IPS DF 19.7 (cell line): ENCODE data around the gene SLC19A3.
"Not testable (repeated sequence)": the region's sequence is repeated elsewhere in the genome, so short reads cannot be mapped to it uniquely, and the experiment has no call there.

Source experiments
- DNase-seq: peaks from one replicate; pipeline ENCODE4 v3.0.0-alpha.2; 2013; ENCODE audit warnings: low read depth, low spot score

Gene SLC19A3

DNA sequence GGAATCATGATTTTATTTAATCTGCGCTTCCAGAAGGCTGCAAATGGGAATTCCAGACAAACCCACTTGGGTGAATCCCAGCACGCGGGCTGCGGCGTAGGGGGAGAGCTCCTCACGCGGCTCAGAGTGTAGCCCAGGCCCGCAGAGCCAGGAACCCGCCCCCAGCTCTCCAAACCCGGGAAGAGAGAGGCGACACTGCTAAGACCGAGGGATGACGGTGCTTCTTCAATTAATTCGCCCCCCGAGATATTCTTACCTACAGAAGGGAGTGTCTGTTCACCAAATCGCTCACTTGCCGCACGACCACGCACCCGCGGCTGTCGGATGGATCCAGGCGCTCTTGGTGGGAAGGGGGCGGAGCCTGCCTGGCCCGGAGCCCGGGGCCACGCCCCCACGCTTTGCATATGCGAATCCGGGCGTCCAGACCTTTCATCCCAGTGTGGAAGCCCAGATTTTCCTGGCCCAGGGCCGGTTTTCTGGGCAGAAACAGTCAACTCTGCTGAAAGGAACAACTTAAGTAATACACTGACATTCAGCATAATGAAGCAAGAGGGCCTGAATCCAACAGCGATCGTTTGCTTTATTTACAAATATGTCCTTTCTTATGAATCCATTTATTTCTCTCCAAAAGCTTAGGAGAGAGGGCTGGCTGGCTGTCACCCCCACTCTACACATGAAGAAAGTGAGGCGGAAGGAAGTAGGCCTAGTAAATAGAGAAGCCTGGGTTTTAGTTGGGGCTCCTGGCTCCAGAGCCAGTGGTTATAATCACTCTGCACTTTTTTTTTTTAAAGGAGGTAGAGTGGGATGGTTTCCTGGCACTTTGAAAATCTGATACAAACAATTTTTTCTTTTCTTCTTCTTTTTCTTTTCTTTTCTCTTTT, at the start of gene SLC19A3:
TSS of gene SLC19A3 (minus strand) at position 342 of the 881 bp plus-strand sequence. CDS start 15,710 bp downstream, outside the sequence.
- peak; percentile 61 for DNase-seq

GRCh38 chr2:227766373-227766883, 48.6 kb upstream of the SLC19A3 start:
- DNase-seq: no peak

- DNase-seq: no peak
These were observed 48.1 kb upstream of the SLC19A3 start for GRCh38 chr2:227765788-227766372.

DNA sequence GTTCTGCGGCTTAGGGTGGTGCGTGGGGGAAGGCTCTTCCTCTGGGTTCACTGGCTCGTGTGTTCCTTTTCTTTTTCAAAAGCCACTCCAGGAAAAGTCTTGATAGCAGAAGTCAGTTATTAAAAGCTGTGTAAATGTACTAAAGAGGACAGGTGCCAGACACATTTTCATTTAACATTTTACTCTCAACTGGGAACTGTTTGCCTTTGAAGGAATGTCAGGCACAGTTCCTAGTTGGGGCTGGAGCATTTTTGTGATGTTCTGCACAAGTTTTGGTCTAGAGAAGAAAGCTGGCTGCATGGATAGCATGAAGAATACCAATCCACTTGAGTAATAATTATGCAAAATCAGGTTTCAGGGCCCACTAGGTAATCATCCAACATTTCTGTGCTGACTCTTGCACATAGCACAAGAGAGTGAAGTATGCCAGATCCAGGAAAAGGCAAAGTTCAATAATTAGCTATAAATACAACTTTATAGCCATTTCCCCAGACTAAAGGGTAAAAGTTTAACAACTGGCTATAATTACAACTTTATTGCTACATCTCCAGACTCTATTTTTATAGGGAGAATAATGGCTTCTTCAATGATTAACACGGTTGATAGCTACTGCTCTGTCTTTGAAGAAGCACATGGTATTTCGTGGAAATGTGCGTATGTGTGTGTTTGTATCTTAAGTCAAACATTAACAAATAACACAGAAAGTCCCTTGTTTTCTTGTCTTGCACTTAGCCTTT, 44.1 kb upstream of the SLC19A3 start:
- DNase-seq: no peak

DNA sequence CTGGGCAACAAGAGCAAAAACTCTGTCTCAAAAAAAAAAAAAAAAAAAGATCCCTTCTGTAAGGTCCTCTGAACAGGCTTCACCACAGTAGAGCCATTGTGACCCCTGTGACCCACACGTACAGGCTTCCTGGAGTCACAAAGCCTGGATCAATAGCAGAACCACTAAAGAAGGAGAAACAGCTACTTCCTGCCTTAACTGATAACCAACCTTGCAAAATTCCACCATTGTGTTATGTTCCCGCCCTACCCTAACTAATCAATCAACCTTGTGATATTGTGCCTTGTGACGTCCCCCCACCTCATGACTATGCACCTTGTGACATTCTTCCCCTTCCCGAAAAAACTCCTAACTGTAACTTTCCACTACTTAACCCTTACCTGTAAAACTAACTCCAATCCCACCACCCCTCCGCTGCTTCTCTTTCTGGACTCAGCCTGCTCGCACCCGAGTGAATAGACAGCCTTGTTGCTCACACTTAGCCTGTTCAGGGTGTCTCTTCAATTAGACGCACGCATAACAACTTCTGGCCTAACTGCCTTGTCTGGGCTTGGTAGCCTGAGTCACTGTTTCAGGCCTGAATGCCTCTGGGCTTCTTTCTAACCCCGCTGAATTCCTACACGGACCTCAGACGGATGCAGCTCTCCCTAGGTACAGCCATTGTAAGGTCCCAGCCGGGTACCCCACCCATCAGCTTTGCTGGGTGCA, 41.7 kb upstream of the SLC19A3 start:
- DNase-seq: no peak

GRCh38 chr2:227756261-227756660, 38.4 kb upstream of the SLC19A3 start:
- not testable (repeated sequence) for DNase-seq

DNA sequence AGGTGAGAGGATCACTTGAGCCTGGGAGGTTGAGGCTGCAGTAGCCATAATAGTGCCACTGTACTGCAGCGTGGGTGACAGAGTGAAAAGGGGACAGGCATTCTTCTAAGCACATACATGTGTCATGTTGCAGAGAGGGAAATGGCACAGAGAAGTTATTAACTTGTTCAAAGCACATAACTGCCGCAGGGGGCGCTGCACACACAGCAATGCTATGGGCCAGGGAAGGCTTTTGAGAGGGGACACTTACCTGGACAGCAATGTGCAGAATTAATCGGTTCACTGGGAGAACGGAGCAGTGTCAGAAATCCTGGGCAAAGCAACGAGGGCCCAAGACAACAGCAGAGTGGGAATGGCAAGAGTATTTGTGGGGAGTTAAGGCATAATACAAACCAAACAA, 30.3 kb upstream of the SLC19A3 start:
- DNase-seq: no peak

DNA sequence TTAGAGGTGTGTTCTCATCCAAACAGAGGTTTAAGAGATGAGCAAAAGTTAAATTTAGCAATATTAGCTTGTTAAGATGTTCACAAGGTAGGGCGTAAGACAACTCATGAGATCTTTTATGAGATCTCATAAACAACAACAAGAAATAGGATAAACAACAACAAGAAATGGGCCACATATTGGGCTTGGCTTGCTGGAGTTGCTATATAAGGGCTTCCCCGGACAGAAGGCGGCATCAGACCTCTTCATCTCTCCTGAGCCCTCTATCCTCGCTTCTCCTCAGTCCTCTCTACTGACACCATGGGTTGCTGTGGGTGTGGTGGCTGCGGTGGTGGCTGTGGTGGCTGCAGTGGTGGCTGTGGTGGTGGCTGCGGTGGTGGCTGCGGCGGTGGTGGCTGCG, 27.8 kb upstream of the SLC19A3 start, which contains the start of gene SCYGR8:
TSS of gene SCYGR8 (plus strand) at position 301 of the 400 bp plus-strand sequence. CDS start at position 301, 0 bp downstream.
- DNase-seq: no peak

- not testable (repeated sequence) for DNase-seq
These were observed 22.9 kb upstream of the SLC19A3 start for GRCh38 chr2:227740705-227741104.

- DNase-seq: no peak
These were observed 21.5 kb upstream of the SLC19A3 start for GRCh38 chr2:227739351-227739750.

- DNase-seq: no peak
These were observed 10.2 kb upstream of the SLC19A3 start, which contains the start of gene SCYGR7 for GRCh38 chr2:227728035-227728434. Gene SCYGR7, plus strand, starts transcription at chr2:227728335. Its CDS starts 0 bp downstream, at chr2:227728335.

- no peak for DNase-seq
These were observed 6.7 kb upstream of the SLC19A3 start, which contains the start of gene SCYGR6 for GRCh38 chr2:227724394-227725039. Gene SCYGR6, minus strand, starts transcription at chr2:227724757. Its CDS starts 0 bp downstream, at chr2:227724757.

GRCh38 chr2:227722821-227723220, 5.0 kb upstream of the SLC19A3 start:
- DNase-seq: not testable (repeated sequence)

DNA sequence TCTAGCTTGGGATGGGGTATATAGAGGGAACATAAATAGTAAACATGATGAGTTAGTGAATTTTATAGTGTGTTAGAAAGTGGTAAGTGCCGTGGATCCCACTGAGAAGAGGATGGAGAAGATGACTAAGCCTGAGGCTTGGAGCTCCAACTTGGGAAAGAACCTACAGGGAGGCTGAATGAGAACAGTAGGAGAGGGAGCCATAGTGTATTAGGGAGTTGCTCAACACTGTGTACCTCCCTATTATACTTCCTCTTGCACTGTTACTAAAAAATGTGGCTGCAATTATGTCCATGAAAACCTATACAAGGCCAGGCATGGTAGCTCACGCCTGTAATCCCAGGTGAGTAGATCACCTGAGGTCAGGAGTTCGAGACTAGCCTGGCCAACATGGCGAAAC, 2.9 kb upstream of the SLC19A3 start:
- DNase-seq: no peak

- DNase-seq: no peak
These were observed 1.8 kb upstream of the SLC19A3 start for GRCh38 chr2:227719641-227720040.

DNA sequence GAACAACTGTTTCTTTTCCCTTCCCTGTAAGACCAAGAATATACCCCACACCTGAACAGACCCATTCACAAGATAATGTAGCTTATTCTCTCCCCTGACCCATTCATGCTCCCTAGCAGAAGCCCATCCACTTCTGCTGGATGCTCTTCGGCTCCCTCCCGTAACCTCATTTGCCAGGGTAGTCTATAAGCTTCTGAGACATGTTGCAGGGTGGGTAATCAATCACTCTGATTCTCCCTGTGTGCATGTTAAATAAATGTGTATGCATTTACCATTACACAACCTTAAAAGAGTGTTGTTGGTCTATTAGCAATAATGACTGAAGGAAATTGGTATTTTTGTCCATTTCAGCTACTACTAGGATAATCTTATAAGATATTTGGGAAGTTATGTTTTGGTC, 1.3 kb downstream of the SLC19A3 start:
- DNase-seq: no peak

GRCh38 chr2:227713291-227713690, 4.5 kb downstream of the SLC19A3 start:
- no peak for DNase-seq

GRCh38 chr2:227710986-227711385, 6.8 kb downstream of the SLC19A3 start:
- no peak for DNase-seq

- no peak for DNase-seq
These were observed 10.4 kb downstream of the SLC19A3 start for GRCh38 chr2:227707390-227707789.

DNA sequence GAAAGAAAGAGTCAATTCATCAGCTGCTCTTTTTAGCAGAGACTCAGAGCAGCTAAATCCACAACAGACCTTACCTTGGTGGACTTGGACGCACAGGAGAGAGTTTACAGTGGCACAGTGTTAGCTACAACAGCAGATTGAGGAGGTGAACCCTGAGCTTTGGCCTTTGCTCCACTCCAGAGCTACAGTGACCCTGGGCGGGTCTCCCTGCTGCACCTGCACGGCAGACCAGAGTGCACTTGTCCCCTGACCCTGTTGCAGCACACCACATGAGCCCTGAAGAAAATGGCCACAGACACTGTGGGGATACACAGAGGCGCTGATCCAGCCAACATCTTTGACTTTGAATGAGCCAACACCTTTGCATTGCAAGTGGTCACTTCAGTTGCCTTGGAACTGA, 11.0 kb downstream of the SLC19A3 start:
- DNase-seq: no peak

GRCh38 chr2:227703961-227704360, 13.9 kb downstream of the SLC19A3 start:
- no peak for DNase-seq
